Midbrain (tissue), 1 donor: Measurements from ENCODE around the gene AGTR1.
A peak's percentile ranks its signal among the peaks of the same experiment; 100 is the strongest.
"Not testable (repeated sequence)": the region's sequence is repeated elsewhere in the genome, so short reads cannot be mapped to it uniquely, and the experiment has no call there.

Experiments used
- DNase-seq: peaks from one replicate; lab custom pipeline; 2025; lab: John Stamatoyannopoulos, UW

Gene AGTR1

DNA sequence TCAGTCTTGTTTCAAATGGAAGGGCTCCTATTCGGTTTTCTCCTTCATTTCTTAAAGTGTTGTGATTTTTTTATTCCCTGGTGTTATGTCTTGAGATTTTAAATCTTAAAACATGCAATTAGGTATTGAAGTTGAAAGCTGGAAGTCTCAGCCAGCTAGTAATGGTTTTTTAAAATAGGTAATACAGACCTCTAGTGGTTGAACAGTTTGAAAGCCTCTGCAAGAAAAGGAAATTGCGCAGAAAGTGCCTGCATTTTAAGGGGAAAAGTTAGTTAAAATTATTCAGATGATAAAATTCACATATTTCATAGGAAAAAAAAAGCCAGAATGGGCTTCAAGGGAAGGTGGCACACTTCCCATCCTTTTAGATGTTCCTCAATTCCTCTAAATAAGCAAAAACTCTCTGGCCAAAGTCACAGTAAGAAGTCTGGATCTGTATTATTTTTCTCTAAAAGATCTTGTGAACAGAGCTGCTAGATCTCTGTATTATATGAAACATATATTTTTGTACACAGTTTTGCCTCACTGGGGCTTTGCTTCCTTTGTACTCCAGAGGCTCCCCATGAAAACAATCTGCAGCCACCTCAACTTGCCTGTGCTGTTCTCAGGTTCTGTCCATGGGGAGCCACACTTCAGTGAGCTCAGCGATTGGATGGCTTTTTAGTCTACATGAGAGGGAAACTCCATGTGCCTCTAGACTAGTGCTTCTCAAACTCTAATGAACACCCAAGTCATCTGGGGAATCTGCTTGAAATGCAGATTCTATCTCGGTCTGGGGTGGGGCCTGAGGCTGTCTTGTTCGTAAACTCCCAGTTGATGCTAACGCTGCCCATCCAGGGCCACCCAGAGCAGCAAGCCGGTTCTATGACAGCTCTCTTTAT is 21.5 kb downstream of the AGTR1 start:
- peak; percentile 4 for DNase-seq

DNA sequence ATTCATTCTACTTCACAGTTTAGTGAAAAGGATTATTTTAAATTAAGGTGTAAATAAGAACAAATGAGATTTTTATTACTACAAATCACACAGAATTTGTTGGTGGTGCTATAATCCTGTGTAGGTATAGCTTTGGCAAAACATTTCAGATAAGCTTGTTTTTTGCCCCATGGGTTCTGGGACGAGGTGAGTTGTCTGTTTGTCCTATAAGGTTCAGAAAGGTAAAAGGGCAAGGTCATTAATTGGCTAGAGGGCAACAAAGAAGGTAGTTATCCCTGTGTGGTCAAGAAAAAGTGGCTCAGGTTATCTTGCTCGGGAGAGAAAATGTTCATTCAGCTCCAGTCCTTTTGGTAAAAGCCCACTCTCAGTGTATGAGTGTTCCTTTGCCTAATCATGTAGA is 23.2 kb downstream of the AGTR1 start:
- no peak for DNase-seq

DNA sequence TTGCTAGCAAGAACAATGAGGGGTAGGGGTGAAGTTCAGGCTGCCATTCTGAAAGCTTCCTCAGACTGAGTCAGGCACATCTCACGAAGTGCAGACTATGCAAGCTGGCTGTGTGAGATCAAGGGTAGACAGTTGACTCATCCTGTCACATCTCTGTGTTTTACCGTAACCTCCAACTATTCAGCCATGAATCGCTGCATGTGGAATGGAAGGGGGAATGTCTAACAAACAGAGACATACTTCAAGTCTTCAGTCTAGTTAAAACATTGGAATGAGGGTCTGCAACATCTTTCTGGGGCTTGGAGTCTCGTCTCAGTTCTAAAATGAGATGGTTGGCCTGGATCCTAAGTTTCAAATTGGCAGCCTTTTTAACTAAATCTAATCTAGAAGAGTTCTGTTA is 25.9 kb downstream of the AGTR1 start:
- no peak for DNase-seq

DNA sequence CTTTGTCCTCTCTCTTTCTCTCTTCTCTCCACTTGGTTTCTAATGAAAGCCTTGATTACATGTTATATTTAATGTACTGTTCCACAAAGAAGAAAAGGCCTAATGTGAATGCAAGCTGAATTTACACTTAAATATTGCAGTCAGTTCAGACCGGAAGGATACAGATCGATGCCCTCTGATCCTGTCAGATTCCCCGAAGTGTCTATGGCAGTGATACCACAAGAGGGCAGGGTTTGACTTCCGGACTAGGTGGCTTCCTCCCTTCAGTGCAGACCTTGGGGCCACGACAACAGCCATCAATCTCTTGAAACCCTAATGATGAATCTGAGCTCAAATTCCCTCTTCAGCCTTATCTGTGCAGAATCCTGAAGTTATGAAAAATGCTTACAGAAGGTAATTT is 29.5 kb downstream of the AGTR1 start:
- peak; percentile 77 for DNase-seq

DNA sequence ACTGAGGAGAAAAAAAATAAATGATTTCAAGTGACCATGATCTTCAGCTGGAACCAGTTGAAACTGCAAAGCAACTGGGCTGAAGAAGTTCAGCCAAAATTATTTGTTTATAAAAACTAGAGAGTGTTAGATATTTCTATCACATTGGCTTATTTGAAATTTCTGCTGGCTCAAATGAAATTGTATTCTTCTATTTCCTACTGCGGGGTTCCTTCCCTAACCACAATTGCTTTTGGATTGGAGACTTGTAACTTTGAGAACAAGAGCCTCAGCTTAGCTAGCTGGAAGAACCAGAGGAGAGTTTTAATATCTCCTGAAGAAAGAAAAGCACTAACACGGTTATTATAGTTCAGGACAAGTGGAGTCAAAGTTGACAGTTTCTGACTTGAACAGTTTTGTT is 31.1 kb downstream of the AGTR1 start:
- DNase-seq: no peak

- no peak for DNase-seq
These were observed 31.9 kb downstream of the AGTR1 start for GRCh38 chr3:148729476-148730055.

DNA sequence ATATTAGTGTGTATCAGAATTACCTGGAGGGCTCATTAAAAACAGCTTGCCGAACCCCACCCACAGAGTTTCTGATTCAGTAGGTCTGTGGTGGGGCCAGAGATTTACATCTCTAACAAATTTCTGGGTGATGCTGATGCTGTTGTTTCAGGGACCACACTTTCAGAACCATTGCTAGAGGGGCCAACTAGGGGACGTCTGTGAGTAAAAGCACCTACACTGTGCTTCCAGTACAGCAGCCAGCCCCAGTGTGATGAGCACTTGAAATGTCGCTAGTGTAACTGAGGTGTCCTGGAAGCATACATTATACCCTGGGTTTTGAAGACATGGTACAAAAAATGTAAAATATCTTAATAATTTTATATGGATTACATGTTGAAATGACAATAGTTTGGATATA is 33.0 kb downstream of the AGTR1 start:
- no peak for DNase-seq

GRCh38 chr3:148735597-148735996 is 37.9 kb downstream of the AGTR1 start:
- no peak for DNase-seq

DNA sequence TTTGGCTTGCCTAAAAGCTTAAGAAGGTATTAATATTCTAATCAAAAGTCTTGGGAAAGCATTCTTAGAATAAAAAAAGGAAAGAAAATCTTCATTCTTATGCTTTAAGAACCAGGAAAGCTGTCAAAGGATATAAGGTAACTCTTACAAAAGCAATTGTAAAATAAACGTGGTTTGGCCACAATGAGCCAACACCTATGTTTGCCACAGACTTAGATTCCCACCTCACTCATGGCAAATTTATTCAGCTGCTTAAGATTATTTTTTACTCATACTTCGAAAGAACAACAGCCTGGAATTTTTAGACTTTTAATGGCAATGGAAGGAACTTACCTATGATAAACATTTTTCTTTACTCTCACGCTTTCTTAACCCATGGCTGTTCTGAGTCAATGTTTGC is 38.4 kb downstream of the AGTR1 start:
- DNase-seq: no peak

DNA sequence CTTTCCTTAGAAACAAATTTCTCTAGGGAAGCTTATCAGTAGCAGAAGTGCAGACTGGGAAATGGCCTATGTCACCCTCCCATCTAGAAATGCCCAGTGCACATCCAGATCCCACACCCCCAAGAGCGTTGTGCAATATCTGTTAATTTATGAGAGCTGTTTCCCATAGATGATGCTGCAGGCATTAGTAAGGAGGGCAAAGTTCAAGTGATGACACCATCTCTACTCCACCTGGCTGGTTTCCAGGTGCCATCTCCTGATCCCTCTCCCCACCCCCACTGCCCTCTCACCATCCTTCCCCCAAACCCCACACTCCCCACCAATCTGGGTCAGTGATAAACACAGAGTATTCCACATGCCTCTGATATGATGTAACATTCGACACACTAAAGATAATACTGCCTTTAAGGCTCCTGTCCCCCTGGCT is 39.4 kb downstream of the AGTR1 start:
- no peak for DNase-seq

DNA sequence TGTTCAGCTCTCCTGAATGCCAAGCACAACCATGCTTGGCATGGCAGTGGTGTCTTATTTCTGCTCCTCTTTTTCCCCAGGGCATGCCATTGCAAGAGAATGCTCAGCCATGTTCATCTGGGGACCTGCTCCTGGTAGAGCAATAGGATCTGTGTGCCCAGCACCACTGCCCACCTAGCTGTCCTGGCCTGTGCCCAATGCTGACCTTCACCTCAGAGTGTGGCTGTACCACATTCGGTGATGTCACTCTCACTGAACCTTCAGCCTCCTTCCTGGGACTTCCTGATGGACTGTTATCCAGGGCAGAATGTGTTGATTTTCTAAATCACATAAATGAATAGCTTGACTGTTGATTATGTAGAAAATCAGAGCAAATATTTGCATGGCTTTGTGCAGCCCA is 42.0 kb downstream of the AGTR1 start:
- DNase-seq: no peak

- no peak for DNase-seq
These were observed 42.6 kb downstream of the AGTR1 start for GRCh38 chr3:148740291-148740690.

GRCh38 chr3:148741219-148741618 is 43.5 kb downstream of the AGTR1 start:
- DNase-seq: no peak

- no peak for DNase-seq
These were observed 44.4 kb downstream of the AGTR1 start for GRCh38 chr3:148742118-148742517.

DNA sequence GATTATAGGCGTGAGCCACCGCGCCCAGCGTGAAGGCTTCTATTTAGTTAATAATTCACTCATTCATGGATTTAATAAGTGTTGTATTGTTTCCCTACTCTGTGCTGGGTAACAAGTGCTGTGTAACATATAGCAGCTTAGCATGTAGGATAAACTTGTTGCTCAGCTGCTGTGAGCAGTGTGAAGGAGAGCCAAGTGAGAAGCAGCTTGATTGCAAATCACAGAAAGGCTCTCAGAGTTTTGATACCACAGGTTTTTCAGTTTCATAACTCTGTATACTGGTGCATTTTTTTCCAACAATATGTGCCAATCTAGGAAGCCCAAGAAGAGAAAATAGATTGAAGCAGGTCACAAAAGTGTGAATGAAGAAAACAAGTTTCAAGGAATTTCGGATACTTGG is 48.4 kb downstream of the AGTR1 start:
- DNase-seq: no peak

DNA sequence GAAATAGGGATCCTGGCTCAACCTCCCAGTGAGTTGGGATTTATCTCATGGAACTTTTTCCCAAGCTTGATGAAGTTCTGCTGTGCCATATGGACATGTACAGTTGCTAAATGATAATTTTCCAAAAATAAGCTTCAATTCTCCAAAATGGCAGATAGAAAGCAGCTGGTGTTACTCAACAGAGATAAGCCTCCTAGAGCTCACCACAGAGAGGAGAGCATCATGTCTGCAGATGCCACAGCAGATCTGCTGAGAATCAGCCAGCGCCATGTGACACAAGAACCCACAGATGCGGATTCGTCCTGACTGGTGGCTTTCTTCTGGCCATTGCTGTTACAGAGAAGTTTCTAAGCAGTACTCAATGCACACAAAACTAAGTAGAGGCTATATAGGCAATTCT is 50.6 kb downstream of the AGTR1 start:
- DNase-seq: no peak

- DNase-seq: no peak
These were observed 52.6 kb downstream of the AGTR1 start for GRCh38 chr3:148750296-148750695.

DNA sequence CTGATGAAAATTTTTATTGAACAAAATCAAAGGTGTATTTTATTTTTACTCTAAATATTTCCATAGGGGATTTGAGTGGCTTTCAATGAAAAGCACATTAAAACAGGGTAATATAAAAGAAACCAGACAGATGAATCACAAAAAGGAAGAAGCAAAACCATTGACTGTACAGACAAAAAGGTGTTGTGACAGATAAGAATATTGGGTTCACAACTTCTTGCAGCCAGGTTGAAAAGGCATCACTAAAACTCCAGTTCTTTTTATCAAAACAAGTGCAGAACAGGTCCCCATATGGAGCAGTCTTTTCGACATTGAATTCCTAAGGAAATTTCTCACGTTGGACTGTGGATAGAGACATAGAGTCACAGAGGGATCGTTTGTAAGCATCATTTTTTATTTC is 53.8 kb downstream of the AGTR1 start:
- no peak for DNase-seq

- not testable (repeated sequence) for DNase-seq
These were observed 55.7 kb downstream of the AGTR1 start for GRCh38 chr3:148753385-148753784.

GRCh38 chr3:148755570-148755969 is 57.9 kb downstream of the AGTR1 start:
- no peak for DNase-seq

- DNase-seq: no peak
These were observed 58.6 kb downstream of the AGTR1 start for GRCh38 chr3:148756311-148756710.

- no peak for DNase-seq
These were observed 59.8 kb downstream of the AGTR1 start for GRCh38 chr3:148757238-148758215.
